Measurements from ENCODE around the gene C13orf42.

DNA sequence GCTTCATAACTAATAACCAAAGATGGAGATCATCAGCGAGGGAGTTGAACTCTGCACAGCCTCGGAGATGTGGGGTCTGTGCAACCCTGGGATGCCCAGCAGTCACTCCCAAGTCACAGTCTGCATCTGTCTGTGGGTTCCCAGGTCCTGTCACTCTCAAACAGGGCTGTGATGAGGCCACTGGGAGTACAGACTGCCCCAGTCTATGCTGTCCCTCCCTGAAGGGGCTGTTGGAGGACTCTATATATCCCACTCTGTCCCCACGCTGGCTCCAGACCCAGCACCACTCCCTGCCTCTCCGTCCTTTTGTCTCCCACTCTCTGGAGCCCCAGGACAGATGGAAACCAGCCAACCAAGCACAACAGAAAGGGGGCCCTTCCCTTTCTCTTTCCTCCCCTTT, 26.2 kb upstream of the C13orf42 start:
- TF ChIP-seq, protein P1, sequence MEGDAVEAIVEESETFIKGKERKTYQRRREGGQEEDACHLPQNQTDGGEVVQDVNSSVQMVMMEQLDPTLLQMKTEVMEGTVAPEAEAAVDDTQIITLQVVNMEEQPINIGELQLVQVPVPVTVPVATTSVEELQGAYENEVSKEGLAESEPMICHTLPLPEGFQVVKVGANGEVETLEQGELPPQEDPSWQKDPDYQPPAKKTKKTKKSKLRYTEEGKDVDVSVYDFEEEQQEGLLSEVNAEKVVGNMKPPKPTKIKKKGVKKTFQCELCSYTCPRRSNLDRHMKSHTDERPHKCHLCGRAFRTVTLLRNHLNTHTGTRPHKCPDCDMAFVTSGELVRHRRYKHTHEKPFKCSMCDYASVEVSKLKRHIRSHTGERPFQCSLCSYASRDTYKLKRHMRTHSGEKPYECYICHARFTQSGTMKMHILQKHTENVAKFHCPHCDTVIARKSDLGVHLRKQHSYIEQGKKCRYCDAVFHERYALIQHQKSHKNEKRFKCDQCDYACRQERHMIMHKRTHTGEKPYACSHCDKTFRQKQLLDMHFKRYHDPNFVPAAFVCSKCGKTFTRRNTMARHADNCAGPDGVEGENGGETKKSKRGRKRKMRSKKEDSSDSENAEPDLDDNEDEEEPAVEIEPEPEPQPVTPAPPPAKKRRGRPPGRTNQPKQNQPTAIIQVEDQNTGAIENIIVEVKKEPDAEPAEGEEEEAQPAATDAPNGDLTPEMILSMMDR (IDR thresholded peaks at IDR 0.05 in 2 of 3, conservative IDR thresholded peaks at IDR 0.05 in 1 of 3; ENCODE audit: control insufficient read depth in 2 of 3, extremely low read depth in 1 of 3, insufficient read depth in 1 of 3, low read depth in 3 of 3, low read length in 3 of 3) = no peak
- TF ChIP-seq TAF1 (IDR thresholded peaks at IDR 0.05; ENCODE audit: borderline replicate concordance, low read depth, low read length) = no peak
- no peak for TF ChIP-seq EZH2 (IDR thresholded peaks at IDR 0.05; ENCODE audit: borderline replicate concordance, control insufficient read depth, low read depth, low read length)
- no peak for TF ChIP-seq POLR2A (IDR thresholded peaks at IDR 0.05; ENCODE audit: low read depth, low read length)
- TF ChIP-seq FOS (IDR thresholded peaks at IDR 0.05; ENCODE audit: borderline replicate concordance, extremely low read depth, insufficient read length) = no peak
- TF ChIP-seq, protein P2, sequence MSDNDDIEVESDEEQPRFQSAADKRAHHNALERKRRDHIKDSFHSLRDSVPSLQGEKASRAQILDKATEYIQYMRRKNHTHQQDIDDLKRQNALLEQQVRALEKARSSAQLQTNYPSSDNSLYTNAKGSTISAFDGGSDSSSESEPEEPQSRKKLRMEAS (IDR thresholded peaks at IDR 0.05; ENCODE audit: low read depth, low read length) = no peak
- TF ChIP-seq SUPT20H (IDR thresholded peaks at IDR 0.05; ENCODE audit: borderline replicate concordance, control insufficient read depth, low read depth, low read length) = no peak
- no peak for TF ChIP-seq FOXM1 (IDR thresholded peaks at IDR 0.05; ENCODE audit: low read depth, low read length)

Data from GM12878 (cell line).